A549 (cell line): Measurements from ENCODE around the gene F2RL1.

Experiments used
- CBX2 ChIP-seq: fragments of 200-600 bp; sonication (generic); IDR thresholded peaks from 2 replicates; pipeline ENCODE4 v1.6.1; 2016; ENCODE audit warnings: low read depth, mild to moderate bottlenecking, borderline replicate concordance
- CTCF ChIP-seq: fragments of >200 bp; sonication (Bioruptor Twin); formaldehyde crosslinking; IDR thresholded peaks from 3 replicates; pipeline ENCODE4 v1.5.1; 2016

GRCh38 chr5:76810236-76810635, 8.6 kb upstream of the F2RL1 start:
- TF ChIP-seq CTCF: no peak
- no peak for TF ChIP-seq CBX2
